ENCODE results near the gene RND1.
A peak's percentile ranks its signal among the peaks of the same experiment; 100 is the strongest.

The RND1 gene

GRCh38 chr12:48865281-48866051 is at the start of gene RND1:
RND1 (minus strand) TSS chr12:48865870; CDS start chr12:48865767, 103 bp downstream.
- TF ChIP-seq CEBPB (IDR thresholded peaks at IDR 0.05) (peak; percentile 47; the same call in 1 of the 2 replicates), REST (IDR thresholded peaks at IDR 0.05; ENCODE audit: low read depth) (no peak), TEAD4 (IDR thresholded peaks at IDR 0.05) (no peak), YY1 (IDR thresholded peaks at IDR 0.05; ENCODE audit: low read depth) (no peak), RAD21 (IDR thresholded peaks at IDR 0.05; ENCODE audit: low read depth) (no peak), ZBTB7A (IDR thresholded peaks at IDR 0.05; ENCODE audit: low read depth) (no peak), CREB1 (IDR thresholded peaks at IDR 0.05; ENCODE audit: low read depth) (no peak), EGR1 (IDR thresholded peaks at IDR 0.05) (no peak), FOXM1 (IDR thresholded peaks at IDR 0.05; ENCODE audit: borderline replicate concordance, low read depth) (peak; percentile 57; the same call in 1 of the 2 replicates), NFIC (IDR thresholded peaks at IDR 0.05) (no peak), USF1 (IDR thresholded peaks at IDR 0.05) (no peak), EP300 (IDR thresholded peaks at IDR 0.05; ENCODE audit: borderline replicate concordance) (no peak), TAF1 (IDR thresholded peaks at IDR 0.05; ENCODE audit: low read depth) (peak; percentile 88), TCF12 (IDR thresholded peaks at IDR 0.05; ENCODE audit: low read depth) (peak; percentile 62; the same call in 1 of the 2 replicates), MAX (IDR thresholded peaks at IDR 0.05) (peak; percentile 76)

GRCh38 chr12:48910196-48910595 is 44.5 kb upstream of the RND1 start:
- TF ChIP-seq TCF12 (IDR thresholded peaks at IDR 0.05; ENCODE audit: low read depth): no peak
- no peak for TF ChIP-seq TEAD4 (IDR thresholded peaks at IDR 0.05)
- no peak for TF ChIP-seq YY1 (IDR thresholded peaks at IDR 0.05; ENCODE audit: low read depth)
- TF ChIP-seq EGR1 (IDR thresholded peaks at IDR 0.05): no peak
- no peak for TF ChIP-seq REST (IDR thresholded peaks at IDR 0.05; ENCODE audit: low read depth)
- TF ChIP-seq FOXM1 (IDR thresholded peaks at IDR 0.05; ENCODE audit: borderline replicate concordance, low read depth): no peak
- no peak for TF ChIP-seq CEBPB (IDR thresholded peaks at IDR 0.05)
- no peak for TF ChIP-seq NFIC (IDR thresholded peaks at IDR 0.05)
- no peak for TF ChIP-seq RAD21 (IDR thresholded peaks at IDR 0.05; ENCODE audit: low read depth)
- no peak for TF ChIP-seq TAF1 (IDR thresholded peaks at IDR 0.05; ENCODE audit: low read depth)
- TF ChIP-seq MAX (IDR thresholded peaks at IDR 0.05): no peak
- no peak for TF ChIP-seq EP300 (IDR thresholded peaks at IDR 0.05; ENCODE audit: borderline replicate concordance)
- no peak for TF ChIP-seq CREB1 (IDR thresholded peaks at IDR 0.05; ENCODE audit: low read depth)
- TF ChIP-seq ZBTB7A (IDR thresholded peaks at IDR 0.05; ENCODE audit: low read depth): no peak

GRCh38 chr12:48907245-48907644 is 41.6 kb upstream of the RND1 start:
- TF ChIP-seq FOXM1 (IDR thresholded peaks at IDR 0.05; ENCODE audit: borderline replicate concordance, low read depth) (no peak), MAX (IDR thresholded peaks at IDR 0.05) (no peak), NFIC (IDR thresholded peaks at IDR 0.05) (no peak), TAF1 (IDR thresholded peaks at IDR 0.05; ENCODE audit: low read depth) (no peak), CREB1 (IDR thresholded peaks at IDR 0.05; ENCODE audit: low read depth) (no peak), EGR1 (IDR thresholded peaks at IDR 0.05) (no peak), RAD21 (IDR thresholded peaks at IDR 0.05; ENCODE audit: low read depth) (no peak), EP300 (IDR thresholded peaks at IDR 0.05; ENCODE audit: borderline replicate concordance) (no peak), ZBTB7A (IDR thresholded peaks at IDR 0.05; ENCODE audit: low read depth) (no peak), USF1 (IDR thresholded peaks at IDR 0.05) (no peak), REST (IDR thresholded peaks at IDR 0.05; ENCODE audit: low read depth) (no peak)

Data from Ishikawa (cell line).